ENCODE results near the gene NDUFB3.

NDUFB3 gene

GRCh38 chr2:201130524-201131186, 58.9 kb downstream of the NDUFB3 start:
- no peak for DNase-seq

- DNase-seq = no peak
These were observed 60.7 kb downstream of the NDUFB3 start for GRCh38 chr2:201132518-201132917.
